Activated CD4-positive, alpha-beta T cell treated with anti-CD3 and anti-CD28 coated beads, Interleukin-2, amount 10 ng/mL, durations not matched to agents 24 days and 14 days (primary cell): ENCODE measurements around the gene CT45A6. TPM values are rescaled to one million over a fixed set of nuclear protein-coding genes. Genes with fewer than 3 reads are reported as not detected.
"Not testable (repeated sequence)": the region's sequence is repeated elsewhere in the genome, so short reads cannot be mapped to it uniquely, and the experiment has no call there.

Source experiments
- DNase-seq: peaks from one replicate; pipeline ENCODE4 v3.0.0; 2022
- H3K27ac Mint-ChIP-seq: one replicate; pipeline ENCODE4 v1.8.0; 2022; ENCODE audit warnings: mild to moderate bottlenecking, mixed read lengths
- H3K27me3 Mint-ChIP-seq: one replicate; pipeline ENCODE4 v1.8.0; 2022; ENCODE audit warnings: mixed read lengths
- H3K36me3 Mint-ChIP-seq: one replicate; pipeline ENCODE4 v1.8.0; 2022; ENCODE audit warnings: low read depth, mild to moderate bottlenecking, mixed read lengths
- H3K4me1 Mint-ChIP-seq: one replicate; pipeline ENCODE4 v1.8.0; 2021; ENCODE audit warnings: mixed read lengths
- H3K4me3 Mint-ChIP-seq: one replicate; pipeline ENCODE4 v1.8.0; 2022; ENCODE audit warnings: mild to moderate bottlenecking, moderate library complexity, mixed read lengths
- H3K9me3 Mint-ChIP-seq: one replicate; pipeline ENCODE4 v1.8.0; 2021; ENCODE audit warnings: mixed read lengths
- intact Hi-C: fragments of 100-400 bp; cut with micrococcal nuclease; formaldehyde crosslinking; loops from one replicate; pipeline ENCODE4 v1.15.1; 2023
- total RNA-seq: library from RNA; stranded (reverse); gene quantifications from 2 replicates; pipeline ENCODE4 v1.2.3, GENCODE V29; 2022

The CT45A6 gene
- not detected in 2 replicates for total RNA-seq

- H3K4me1 Mint-ChIP-seq, H3K27ac Mint-ChIP-seq, DNase-seq, H3K27me3 Mint-ChIP-seq, H3K4me3 Mint-ChIP-seq, H3K9me3 Mint-ChIP-seq, intact Hi-C loops, H3K36me3 Mint-ChIP-seq: not testable (repeated sequence)
Observed at GRCh38 chrX:135802687-135803086, at the start of gene CT45A6. Gene CT45A6, minus strand, starts transcription at chrX:135802787. Its CDS starts 3,794 bp downstream, at chrX:135798993.

- H3K27ac Mint-ChIP-seq, H3K4me3 Mint-ChIP-seq, H3K36me3 Mint-ChIP-seq, H3K27me3 Mint-ChIP-seq, intact Hi-C loops, H3K4me1 Mint-ChIP-seq, H3K9me3 Mint-ChIP-seq, DNase-seq: not testable (repeated sequence)
Observed at GRCh38 chrX:135837180-135837579, 34.6 kb upstream of the CT45A6 start, which contains the start of gene CT45A7. Gene CT45A7, minus strand, starts transcription at chrX:135837280. Its CDS starts 3,747 bp downstream, at chrX:135833533.

- not testable (repeated sequence) for H3K4me1 Mint-ChIP-seq, H3K27ac Mint-ChIP-seq
Observed at GRCh38 chrX:135819912-135820311, 17.3 kb upstream of the CT45A6 start, which contains the start of gene CT45A2. Gene CT45A2, minus strand, starts transcription at chrX:135820012. Its CDS starts 3,747 bp downstream, at chrX:135816265.

GRCh38 chrX:135785403-135785802 lies 17.2 kb downstream of the CT45A6 start, which contains the start of gene CT45A5:
Gene CT45A5, minus strand, starts transcription at chrX:135785503. Its CDS starts 3,774 bp downstream, at chrX:135781729.
- H3K27me3 Mint-ChIP-seq, intact Hi-C loops, H3K4me3 Mint-ChIP-seq, H3K4me1 Mint-ChIP-seq, DNase-seq, H3K36me3 Mint-ChIP-seq, H3K9me3 Mint-ChIP-seq, H3K27ac Mint-ChIP-seq: not testable (repeated sequence)

More at GRCh38 chrX:135819912-135820311, 17.3 kb upstream of the CT45A6 start, which contains the start of gene CT45A2:
- H3K27me3 Mint-ChIP-seq, H3K4me3 Mint-ChIP-seq, H3K36me3 Mint-ChIP-seq, DNase-seq, H3K9me3 Mint-ChIP-seq, intact Hi-C loops: not testable (repeated sequence)

- H3K27me3 Mint-ChIP-seq, intact Hi-C loops, H3K9me3 Mint-ChIP-seq, H3K27ac Mint-ChIP-seq, H3K4me1 Mint-ChIP-seq, H3K4me3 Mint-ChIP-seq, DNase-seq, H3K36me3 Mint-ChIP-seq: not testable (repeated sequence)
Observed at GRCh38 chrX:135768091-135768490, 34.5 kb downstream of the CT45A6 start, which contains the start of gene CT45A3. Gene CT45A3, minus strand, starts transcription at chrX:135768191. Its CDS starts 3,747 bp downstream, at chrX:135764444.

- H3K27ac Mint-ChIP-seq, H3K4me3 Mint-ChIP-seq, H3K27me3 Mint-ChIP-seq, H3K36me3 Mint-ChIP-seq, H3K4me1 Mint-ChIP-seq, H3K9me3 Mint-ChIP-seq, DNase-seq, intact Hi-C loops: not testable (repeated sequence)
Observed at GRCh38 chrX:135744739-135745138, 57.8 kb downstream of the CT45A6 start.

Other genes starting within 250 kb of the CT45A6 start
- gene CT45A1, start 89.1 kb downstream of the CT45A6 start, total RNA-seq, result not detected in 2 replicates
- not detected in 2 replicates for gene CT45A3, start 34.6 kb downstream of the CT45A6 start, total RNA-seq
- not detected in 2 replicates for gene CT45A5, start 17.3 kb downstream of the CT45A6 start, total RNA-seq
- not detected in 2 replicates for gene CT45A2, start 17.2 kb upstream of the CT45A6 start, total RNA-seq
- gene CT45A7, start 34.5 kb upstream of the CT45A6 start, total RNA-seq, result not detected in 2 replicates
- not detected in 2 replicates for gene CT45A8, start 51.8 kb upstream of the CT45A6 start, total RNA-seq
- not detected in 2 replicates for gene CT45A9, start 69.0 kb upstream of the CT45A6 start, total RNA-seq
- not detected in 2 replicates for gene CT45A10, start 90.7 kb upstream of the CT45A6 start, total RNA-seq
- not detected in 2 replicates for gene SAGE1, start 90.9 kb upstream of the CT45A6 start, total RNA-seq
- 27.1 and 27.4 TPM in 2 replicates for gene MMGT1, start 171.2 kb upstream of the CT45A6 start, total RNA-seq
- 10.9 and 12.4 TPM in 2 replicates for gene SLC9A6, start 182.6 kb upstream of the CT45A6 start, total RNA-seq